Brain pericyte (primary cell): ENCODE measurements around the gene IFTAP.
"Not testable (repeated sequence)": the region's sequence is repeated elsewhere in the genome, so short reads cannot be mapped to it uniquely, and the experiment has no call there.

Experiments used
- DNase-seq: peaks from one replicate; pipeline ENCODE4 v3.0.0-alpha.2; 2012; ENCODE audit warnings: low read depth, low spot score

The IFTAP gene

GRCh38 chr11:36638556-36638955 lies 44.3 kb downstream of the IFTAP start:
- DNase-seq = no peak

DNA sequence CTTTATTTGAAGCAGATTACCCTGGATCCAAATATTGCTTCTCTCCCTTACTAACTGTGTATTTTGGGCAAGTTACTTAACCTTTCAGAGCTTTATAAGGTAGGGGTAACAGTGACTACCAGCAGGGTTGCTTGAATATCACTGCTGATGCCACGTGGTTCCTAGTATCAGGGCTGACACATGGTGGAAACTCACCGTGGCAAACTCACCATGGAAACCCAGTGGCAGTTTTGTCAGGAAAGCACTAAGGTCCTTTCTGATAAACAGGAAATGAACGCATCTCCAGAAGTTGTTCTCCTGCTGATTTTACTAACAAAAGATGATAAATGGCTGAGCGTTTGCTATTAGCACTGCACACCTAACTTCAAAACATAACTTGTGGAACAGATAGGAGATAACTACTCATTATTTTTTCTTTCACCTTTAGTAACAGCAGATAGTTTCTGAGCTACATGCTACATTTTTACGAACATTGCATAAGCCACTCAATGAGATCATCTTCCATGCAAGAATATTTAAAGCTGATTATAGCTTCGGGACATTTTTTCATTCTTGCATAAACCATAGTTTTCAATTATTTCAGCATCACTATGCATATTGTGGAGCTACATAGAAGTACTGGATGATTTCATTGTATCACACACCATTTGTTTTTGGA lies 63.4 kb downstream of the IFTAP start:
- DNase-seq = no peak

- not testable (repeated sequence) for DNase-seq
Measured at GRCh38 chr11:36661359-36661758, 67.1 kb downstream of the IFTAP start.

DNA sequence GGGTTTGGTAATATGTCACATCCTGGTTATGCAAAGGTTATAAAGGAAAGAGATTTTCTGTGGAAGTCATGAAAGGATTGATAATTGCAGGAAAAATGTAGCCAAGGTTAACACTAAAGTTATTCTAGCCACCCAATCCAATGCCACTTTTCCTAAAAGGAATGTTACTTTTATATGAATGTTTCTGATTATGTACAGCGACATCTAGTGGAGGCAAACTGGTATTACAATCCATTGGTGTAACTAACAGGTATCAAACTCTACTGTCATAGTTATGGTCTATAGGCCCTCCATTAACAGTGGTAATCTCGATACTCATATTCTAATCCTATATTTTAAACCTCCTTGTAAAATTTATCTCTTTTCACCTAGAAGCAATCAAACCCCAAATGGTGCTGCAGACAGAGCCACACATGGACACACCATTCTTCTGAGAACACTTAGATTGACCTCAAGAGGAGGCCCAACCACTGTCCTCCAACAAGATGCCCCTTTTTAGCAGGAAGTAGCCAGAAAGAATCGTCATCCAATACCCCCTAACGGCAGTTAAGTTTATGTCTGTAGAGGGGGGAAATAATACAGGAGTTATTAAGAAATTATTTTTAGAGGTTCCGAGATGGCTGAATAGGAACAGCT lies 78.6 kb downstream of the IFTAP start:
- DNase-seq = peak; percentile 16

GRCh38 chr11:36679547-36679946 lies 85.2 kb downstream of the IFTAP start:
- not testable (repeated sequence) for DNase-seq

DNA sequence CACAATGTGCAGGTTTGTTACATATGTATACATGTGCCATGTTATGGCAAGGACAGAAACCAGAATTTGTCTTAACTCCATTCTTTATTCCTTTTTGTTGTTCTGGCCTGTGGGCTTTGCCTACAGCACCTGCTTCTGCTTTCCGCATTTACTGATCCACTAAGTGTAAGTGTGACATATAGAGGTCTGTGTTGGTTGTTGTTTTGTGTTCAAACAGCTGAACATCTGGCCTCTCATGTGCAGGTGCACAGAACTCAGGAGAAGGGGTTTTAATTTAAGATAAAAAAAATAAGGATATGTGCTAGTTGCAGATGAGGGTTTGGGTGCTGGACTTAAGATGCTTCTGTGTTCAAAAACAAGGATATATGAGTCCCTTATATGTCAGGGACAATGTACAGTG lies 89.5 kb downstream of the IFTAP start:
- DNase-seq = no peak

- DNase-seq = no peak
Measured at GRCh38 chr11:36684840-36685801, 90.8 kb downstream of the IFTAP start.

GRCh38 chr11:36688132-36688531 lies 93.8 kb downstream of the IFTAP start:
- DNase-seq = no peak

DNA sequence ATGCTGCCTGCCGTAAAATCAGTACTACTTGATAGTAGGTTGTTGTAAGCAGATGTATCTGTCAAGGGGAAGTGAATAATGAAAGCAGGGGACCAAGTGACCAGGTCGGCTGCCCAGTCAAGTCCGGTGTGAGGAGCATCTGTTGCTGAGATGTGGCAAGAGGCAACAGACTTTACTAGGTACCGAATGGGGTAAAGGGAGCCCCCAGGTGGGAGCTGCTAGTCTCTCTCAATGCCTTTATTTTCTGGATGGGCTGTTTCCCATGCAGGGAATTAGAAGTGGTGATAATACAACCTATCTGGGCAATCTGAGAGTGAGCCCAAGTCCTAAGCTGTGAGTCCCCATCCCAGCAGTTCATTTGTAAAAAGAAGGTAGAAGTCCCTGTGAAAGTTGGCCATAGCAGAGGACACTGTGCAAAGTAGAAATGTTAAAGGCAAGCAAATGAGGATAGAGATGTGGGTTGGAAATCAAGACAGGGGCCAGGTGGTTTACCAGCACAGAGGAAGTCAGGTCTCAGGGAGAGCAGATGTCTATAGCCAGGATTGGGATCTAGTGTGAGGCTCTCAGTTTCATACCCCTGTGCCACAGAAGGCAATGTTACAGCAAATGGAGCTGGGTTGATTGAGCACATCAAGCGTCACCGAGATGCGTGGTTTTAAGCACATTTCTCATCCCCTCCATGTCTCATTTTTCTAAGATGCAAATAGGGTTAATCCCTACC lies 94.4 kb downstream of the IFTAP start:
- no peak for DNase-seq

- DNase-seq = no peak
Measured at GRCh38 chr11:36689442-36689841, 95.1 kb downstream of the IFTAP start.

DNA sequence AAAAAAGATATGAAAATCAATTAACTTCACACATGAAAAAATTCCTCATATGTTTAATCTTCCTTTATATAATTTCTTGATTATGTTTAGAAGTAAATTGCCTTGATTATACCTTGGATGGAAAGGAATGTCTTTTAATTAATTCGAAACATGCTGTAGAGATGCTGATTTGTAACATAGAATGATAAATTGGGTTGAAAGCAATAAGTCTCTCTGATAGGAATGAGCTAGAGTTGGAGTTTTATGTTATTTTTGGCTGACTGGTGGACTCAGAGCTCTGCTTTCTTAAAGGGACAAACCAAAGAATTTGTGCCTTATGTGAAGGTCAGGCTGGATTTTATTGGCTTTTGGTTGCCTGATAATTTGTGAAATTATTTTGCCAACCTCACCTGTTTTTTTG lies 98.4 kb downstream of the IFTAP start:
- no peak for DNase-seq

DNA sequence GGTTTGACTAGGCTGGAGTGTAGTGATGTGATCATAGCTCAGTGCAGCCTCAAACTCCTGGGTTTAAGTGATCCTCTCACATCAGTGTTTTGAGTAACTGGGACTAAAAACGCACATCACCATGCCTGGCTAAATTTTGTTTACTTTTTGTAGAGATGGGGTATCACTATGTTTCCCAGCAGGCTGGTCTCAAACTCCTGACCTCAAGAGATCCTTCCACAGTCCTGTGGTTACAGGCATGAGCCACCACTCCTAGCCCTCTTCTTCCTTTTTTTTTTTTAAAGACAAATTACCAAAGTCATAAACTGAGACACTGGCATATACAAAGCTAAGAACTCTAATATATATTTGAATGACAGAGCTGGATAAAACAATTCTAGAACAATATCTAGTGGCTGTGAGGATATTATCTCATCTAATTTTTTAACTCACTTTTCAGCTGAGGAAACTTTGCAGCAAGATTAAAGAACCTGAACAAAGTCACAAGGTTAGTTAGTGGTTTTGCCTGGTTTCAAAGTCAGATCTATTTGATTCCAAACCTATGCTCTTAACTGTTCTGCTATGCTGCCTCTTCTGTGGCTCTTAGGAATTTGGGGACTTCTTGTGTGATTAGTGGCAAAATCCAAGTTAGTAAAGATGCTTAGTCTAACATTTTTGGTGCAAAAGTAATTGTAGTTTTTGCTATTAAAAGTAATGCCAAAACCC lies 99.0 kb downstream of the IFTAP start:
- DNase-seq = no peak

GRCh38 chr11:36695111-36695510 lies 100.8 kb downstream of the IFTAP start:
- DNase-seq = no peak

GRCh38 chr11:36695571-36695970 lies 101.3 kb downstream of the IFTAP start:
- no peak for DNase-seq

GRCh38 chr11:36696550-36696949 lies 102.2 kb downstream of the IFTAP start:
- DNase-seq = no peak

DNA sequence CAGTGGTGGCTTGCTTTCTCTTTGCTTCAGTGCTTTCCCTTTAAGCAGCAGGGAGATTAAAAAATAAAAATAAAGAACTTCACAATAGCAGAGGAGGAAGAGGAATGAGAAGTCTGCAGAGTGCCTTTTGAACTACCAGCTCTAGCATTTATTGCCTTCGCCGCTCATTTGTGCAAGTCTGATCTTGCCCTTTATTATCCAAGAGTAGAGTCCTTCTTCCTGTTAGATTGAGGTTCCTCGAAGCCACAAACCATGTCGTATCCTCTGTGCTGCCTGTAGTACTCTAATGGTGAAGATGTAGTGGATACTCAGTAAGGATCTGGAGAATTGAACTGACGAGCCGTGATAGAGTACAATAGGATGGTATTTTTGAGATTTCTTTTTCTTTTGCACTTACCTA lies 105.0 kb downstream of the IFTAP start:
- DNase-seq = no peak

- DNase-seq = no peak
Measured at GRCh38 chr11:36700246-36700645, 105.9 kb downstream of the IFTAP start.

DNA sequence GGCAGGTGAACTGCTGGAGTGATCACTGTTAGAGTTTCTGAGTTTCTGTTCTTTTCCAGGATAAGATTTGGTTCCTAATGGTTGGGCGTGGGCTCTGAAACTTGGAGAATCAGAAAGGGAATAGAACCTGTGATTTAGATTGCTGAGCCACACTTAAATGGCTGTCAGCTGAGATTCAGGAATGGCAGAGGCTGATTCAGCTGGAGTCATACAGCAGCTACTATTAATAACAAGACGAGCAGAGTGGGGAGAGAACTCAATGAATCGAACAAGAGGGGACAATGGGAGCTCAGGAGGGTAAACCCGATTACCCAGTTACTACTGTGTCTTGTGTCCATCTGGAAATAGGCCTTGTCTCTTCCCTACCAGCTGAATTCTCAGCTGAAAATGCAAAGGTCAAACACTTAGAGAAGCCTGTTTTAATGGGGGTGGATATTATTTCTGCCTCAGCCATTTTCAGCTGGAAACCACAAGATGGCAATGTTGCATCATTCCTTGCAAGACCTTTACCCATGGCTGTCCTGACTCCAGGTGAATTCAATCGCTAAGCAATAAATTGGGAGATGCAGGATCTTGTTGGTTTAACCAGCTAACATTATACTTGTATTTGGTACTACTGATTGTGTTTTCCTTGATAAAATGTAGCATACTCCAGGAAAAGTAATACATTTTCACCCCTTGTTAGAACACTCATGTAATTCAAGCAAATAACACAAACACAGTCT lies 108.2 kb downstream of the IFTAP start:
- peak; percentile 12 for DNase-seq

- no peak for DNase-seq
Measured at GRCh38 chr11:36703055-36703404, 108.7 kb downstream of the IFTAP start.
